ENCODE measurements around the gene ZNF672. TPM values are rescaled to one million over a fixed set of nuclear protein-coding genes. Genes with fewer than 3 reads are reported as not detected.

The ZNF672 gene
- total RNA-seq, 6 donors from 2014 or later: 32.5 to 47.7 (median 45.8) TPM

DNA sequence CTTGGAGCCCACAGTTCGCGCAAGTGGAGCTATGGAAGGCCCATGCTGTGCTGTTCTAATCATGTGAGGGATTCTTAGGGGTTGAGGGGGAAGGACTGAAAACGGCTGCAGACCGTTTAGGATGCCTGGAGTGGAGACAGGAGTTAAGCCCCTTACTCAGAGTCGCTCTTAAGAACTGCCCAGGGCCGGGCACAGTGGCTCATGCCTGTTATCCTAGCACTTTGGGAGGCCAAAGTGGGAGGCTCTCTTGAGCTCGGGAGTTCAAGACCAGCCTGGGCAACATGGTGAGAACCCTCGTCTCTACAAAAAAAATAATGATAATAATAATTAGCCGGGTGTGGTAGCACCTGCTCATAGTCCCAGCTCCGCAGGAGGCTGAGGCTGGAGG is 1.1 kb downstream of the ZNF672 start:
- ATAC-seq (ENCODE audit: low FRiP score in 2 of 2) (no peak), DNase-seq (no peak)
- no peaks in the 10 kb centered on the region for H3K27me3 ChIP-seq
- no peaks in the 10 kb centered on the region for H3K9me3 ChIP-seq
- WGBS, 2 donors: 13 to 19% methylated on average over 10 of the region's 10 CpGs
- TF ChIP-seq POLR2A (IDR thresholded peaks at IDR 0.05): no peak
- no peak for TF ChIP-seq EP300 (IDR thresholded peaks at IDR 0.05)
- no peak for TF ChIP-seq POLR2AphosphoS5 (IDR thresholded peaks at IDR 0.05)
- no peak for TF ChIP-seq CTCF (IDR thresholded peaks at IDR 0.05)
- H3K4me3 ChIP-seq: peak overlapping the region; percentile 59 to 76 (median 74)
- H3K36me3 ChIP-seq: peaks cover 0 to under 1% (median 0%) of the 10 kb centered on the region in 4 donors
- H3K27ac ChIP-seq: peak overlapping the region; percentile 99 to 100 (median 100)
- peaks cover 27 to 48% (median 41%) of the 10 kb centered on the region in 4 donors for H3K4me1 ChIP-seq

- 88 to 89% methylated on average over 4 of the region's 4 CpGs for WGBS, 2 donors
- TF ChIP-seq POLR2AphosphoS5 (IDR thresholded peaks at IDR 0.05) (no peak), POLR2A (IDR thresholded peaks at IDR 0.05) (no peak), CTCF (IDR thresholded peaks at IDR 0.05) (no peak), EP300 (IDR thresholded peaks at IDR 0.05) (no peak)
- Histone ChIP-seq H3K27me3 (no peaks in the 10 kb centered on the region), H3K27ac (peak overlapping the region in 2 of 4 donors; percentile 52 to 59), H3K9me3 (no peaks in the 10 kb centered on the region), H3K4me3 (no peak overlapping the region), H3K4me1 (peaks cover 27 to 48% (median 41%) of the 10 kb centered on the region in 4 donors), H3K36me3 (peaks cover 13 to 18% (median 16%) of the 10 kb centered on the region in 4 donors)
- DNase-seq (no peak), ATAC-seq (ENCODE audit: low FRiP score in 2 of 2) (no peak)
Observed at GRCh38 chr1:248840946-248841345, 2.9 kb downstream of the ZNF672 start.

DNA sequence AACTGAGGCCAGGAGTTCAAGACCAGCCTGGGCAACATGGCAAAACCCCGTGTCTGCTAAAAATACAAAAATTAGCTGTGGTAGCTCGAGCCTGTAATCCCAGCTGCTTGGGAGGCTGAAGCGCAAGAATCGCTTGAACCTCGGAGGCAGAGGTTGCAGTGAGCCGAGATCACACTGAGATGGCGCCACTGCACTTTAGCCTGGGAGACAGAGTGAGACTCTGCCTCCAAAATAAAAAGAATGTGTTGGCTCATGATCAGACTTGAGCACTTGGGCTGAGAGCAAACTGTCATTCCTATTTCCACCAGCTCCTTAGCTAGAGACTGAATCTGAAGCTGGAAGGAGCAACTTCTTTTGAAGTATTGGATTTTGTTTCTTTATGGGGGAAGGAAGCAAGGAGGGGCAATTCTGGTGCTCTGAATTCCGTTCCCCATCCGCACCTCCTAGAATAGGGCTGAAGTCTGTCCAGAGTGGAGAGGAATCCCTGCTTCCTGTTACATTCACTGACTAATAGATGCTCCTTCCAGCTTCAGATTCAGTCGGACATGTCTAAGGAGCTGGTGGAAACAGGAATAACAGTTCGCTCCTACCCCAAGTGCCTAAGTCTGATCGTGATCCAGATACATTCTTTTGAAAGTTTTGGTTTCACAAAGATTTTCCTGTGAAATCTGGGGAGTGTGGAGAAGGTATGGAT is 3.8 kb downstream of the ZNF672 start:
- DNase-seq (peak in 1 of 2 donors; percentile 59), ATAC-seq (ENCODE audit: low FRiP score in 2 of 2) (no peak)
- no peak overlapping the region for H3K4me3 ChIP-seq
- H3K27me3 ChIP-seq: no peaks in the 10 kb centered on the region
- peak overlapping the region; percentile 2 to 59 (median 49) for H3K27ac ChIP-seq
- no peak for TF ChIP-seq POLR2A (IDR thresholded peaks at IDR 0.05)
- peak; percentile 37 to 68 (median 52) for TF ChIP-seq CTCF (IDR thresholded peaks at IDR 0.05)
- peaks cover 20 to 27% (median 25%) of the 10 kb centered on the region in 4 donors for H3K36me3 ChIP-seq
- peaks cover 27 to 48% (median 41%) of the 10 kb centered on the region in 4 donors for H3K4me1 ChIP-seq
- WGBS, 2 donors: 45 to 50% methylated on average over 12 of the region's 12 CpGs
- no peaks in the 10 kb centered on the region for H3K9me3 ChIP-seq

GRCh38 chr1:248842781-248843331 is 4.8 kb downstream of the ZNF672 start:
- TF ChIP-seq POLR2A (IDR thresholded peaks at IDR 0.05) (no peak), CTCF (IDR thresholded peaks at IDR 0.05) (no peak), POLR2AphosphoS5 (IDR thresholded peaks at IDR 0.05) (no peak), EP300 (IDR thresholded peaks at IDR 0.05) (no peak)
- 84 to 88% methylated on average over 7 to 8 of the region's 8 CpGs for WGBS, 2 donors
- Histone ChIP-seq H3K36me3 (peaks cover 30 to 37% (median 34%) of the 10 kb centered on the region in 4 donors), H3K27me3 (no peaks in the 10 kb centered on the region), H3K27ac (peak overlapping the region in 3 of 4 donors; percentile 17 to 59 (median 46)), H3K9me3 (no peaks in the 10 kb centered on the region), H3K4me1 (peaks cover 24 to 40% (median 35%) of the 10 kb centered on the region in 4 donors), H3K4me3 (no peak overlapping the region)
- ATAC-seq (ENCODE audit: low FRiP score in 2 of 2) (no peak), DNase-seq (no peak)
